H1 (cell line): ENCODE data around the gene FAM171A1. TPM values are rescaled to one million over a fixed set of nuclear protein-coding genes. Genes with fewer than 3 reads are reported as not detected.
"Not testable (repeated sequence)": the region's sequence is repeated elsewhere in the genome, so short reads cannot be mapped to it uniquely, and the experiment has no call there.

Experiments used
- CTCF ChIA-PET: fragments of 300-600 bp; sonication (Branson Sonifier 250); formaldehyde crosslinking; loops from one replicate; lab custom pipeline; 2021; ENCODE audit not compliant: partially characterized antibody; lab: Charles Lee
- POLR2A ChIA-PET: fragments of 300-600 bp; sonication (Branson Sonifier 250); formaldehyde crosslinking; loops from one replicate; lab custom pipeline; 2021; ENCODE audit warnings: inconsistent platforms; ENCODE audit not compliant: partially characterized antibody; lab: Charles Lee
- DNase-seq, 2 experiments: peaks; one replicate each; pipeline versions ENCODE4 v3.0.0 to v3.0.0-alpha.2; 2010 to 2022; ENCODE audit warnings: low spot score in 2 of 2, low read depth in 1 of 2, mixed read lengths in 1 of 2
- FAIRE-seq: peaks from 2 replicates; lab custom pipeline; 2011; peaks lifted over from hg19 to GRCh38; lab: Jason Lieb, UNC
- H2AFZ ChIP-seq: 2 replicates; pipeline ENCODE4 v1.8.1; 2012; ENCODE audit warnings: low read length, inconsistent platforms
- H2AK5ac ChIP-seq: 2 replicates; pipeline ENCODE4 v1.6.1; 2013; ENCODE audit warnings: low read depth, low read length
- H2BK120ac ChIP-seq: replicated peaks from 2 replicates; pipeline ENCODE3; 2013; ENCODE audit warnings: low read depth, low read length, inconsistent platforms
- H2BK12ac ChIP-seq: 2 replicates; pipeline ENCODE4 v1.6.1; 2013; ENCODE audit warnings: low read depth, low read length
- H2BK15ac ChIP-seq: 2 replicates; pipeline ENCODE4 v1.6.1; 2013; ENCODE audit warnings: low read length
- H2BK20ac ChIP-seq: 2 replicates; pipeline ENCODE4 v1.6.1; 2013; ENCODE audit warnings: low read length
- H2BK5ac ChIP-seq: 2 replicates; pipeline ENCODE4 v1.6.1; 2013; ENCODE audit warnings: low read depth, low read length
- H3K14ac ChIP-seq: 2 replicates; pipeline ENCODE4 v1.6.1; 2013; ENCODE audit warnings: inconsistent platforms; ENCODE audit not compliant: insufficient read length
- H3K18ac ChIP-seq: 2 replicates; pipeline ENCODE4 v1.6.1; 2013; ENCODE audit warnings: low read length; ENCODE audit errors: extremely low read depth
- H3K23ac ChIP-seq: 2 replicates; pipeline ENCODE4 v1.6.1; 2013; ENCODE audit warnings: inconsistent platforms; ENCODE audit not compliant: insufficient read length
- H3K23me2 ChIP-seq: 2 replicates; pipeline ENCODE4 v1.6.1; 2013; ENCODE audit warnings: low read depth, low read length
- H3K27ac ChIP-seq: 2 replicates; pipeline ENCODE4 v1.6.1; 2011; ENCODE audit warnings: low read depth, low read length, inconsistent platforms
- H3K27me3 ChIP-seq, 4 experiments: replicated peaks in 1 of 4; 1 replicate in 1 of 4; 2 replicates in 3 of 4; pipeline versions ENCODE4 v1.6.1 to v1.8.1; 2011 to 2013; ENCODE audit warnings: low read length in 3 of 4, mild to moderate bottlenecking in 3 of 4, inconsistent platforms in 2 of 4, mixed read lengths in 2 of 4, moderate library complexity in 1 of 4; ENCODE audit not compliant: control insufficient read depth in 3 of 4, insufficient read depth in 3 of 4; ENCODE audit errors: extremely low read depth in 1 of 4
- H3K36me3 ChIP-seq, 4 experiments: 2 replicates each; pipeline versions ENCODE4 v1.6.1 to v1.8.1; 2011 to 2013; ENCODE audit warnings: mild to moderate bottlenecking in 4 of 4, low read length in 3 of 4, moderate library complexity in 2 of 4, control low read depth in 1 of 4, inconsistent platforms in 1 of 4; ENCODE audit not compliant: insufficient read depth in 4 of 4, control insufficient read depth in 2 of 4
- H3K4ac ChIP-seq: replicated peaks from 2 replicates; pipeline ENCODE3; 2013; ENCODE audit warnings: low read length, low read depth, mixed read lengths, inconsistent platforms; ENCODE audit not compliant: insufficient read length
- H3K4me1 ChIP-seq, 4 experiments: replicated peaks in 1 of 4; 1 replicate in 1 of 4; 2 replicates in 3 of 4; pipeline versions ENCODE4 v1.6.1 to v1.8.1; 2011 to 2013; ENCODE audit warnings: low read length in 3 of 4, inconsistent platforms in 2 of 4, mixed read lengths in 1 of 4; ENCODE audit not compliant: insufficient read depth in 4 of 4, control insufficient read depth in 3 of 4
- H3K4me2 ChIP-seq, 2 experiments: 2 replicates each; pipeline versions ENCODE4 v1.6.1 to v1.8.1; 2011 to 2013; ENCODE audit warnings: low read depth in 2 of 2, low read length in 2 of 2, control low read depth in 1 of 2, inconsistent platforms in 1 of 2, mild to moderate bottlenecking in 1 of 2; ENCODE audit not compliant: insufficient read depth in 1 of 2
- H3K4me3 ChIP-seq, 4 experiments: fragments of 200-600, 300-600 bp in 1 of 4; sonication (generic), shearing (Covaris generic), sonication (Bioruptor Twin) in 1 of 4; 2 replicates each; pipeline versions ENCODE4 v1.5.1 to v1.8.1; 2011 to 2016; ENCODE audit warnings: low read length in 4 of 4, low read depth in 3 of 4, control low read depth in 2 of 4, inconsistent platforms in 2 of 4, mild to moderate bottlenecking in 2 of 4, mixed read lengths in 1 of 4, moderate library complexity in 1 of 4; ENCODE audit not compliant: insufficient read depth in 2 of 4; ENCODE audit errors: extremely low read depth in 1 of 4
- H3K56ac ChIP-seq: replicated peaks from 2 replicates; pipeline ENCODE3; 2013; ENCODE audit warnings: low read depth, mild to moderate bottlenecking, mixed read lengths, low read length, inconsistent platforms; ENCODE audit not compliant: insufficient read length
- H3K79me1 ChIP-seq: 2 replicates; pipeline ENCODE4 v1.6.1; 2013; ENCODE audit warnings: low read depth, low read length, control low read depth
- H3K79me2 ChIP-seq, 2 experiments: 2 replicates each; pipeline versions ENCODE4 v1.6.1 to v1.8.1; 2012 to 2013; ENCODE audit warnings: low read length in 2 of 2, mild to moderate bottlenecking in 2 of 2, inconsistent platforms in 1 of 2; ENCODE audit not compliant: insufficient read depth in 2 of 2, control insufficient read depth in 1 of 2
- H3K9ac ChIP-seq, 4 experiments: replicated peaks in 1 of 4; 1 replicate in 1 of 4; 2 replicates in 3 of 4; pipeline versions ENCODE4 v1.6.1 to v1.8.1; 2011 to 2013; ENCODE audit warnings: low read depth in 3 of 4, low read length in 3 of 4, control low read depth in 2 of 4, mild to moderate bottlenecking in 2 of 4, moderate library complexity in 2 of 4, inconsistent platforms in 1 of 4; ENCODE audit errors: extremely low read depth in 1 of 4
- H3K9me3 ChIP-seq, 2 experiments: 2 replicates each; pipeline versions ENCODE4 v1.6.1 to v1.8.1; 2012 to 2013; ENCODE audit warnings: mild to moderate bottlenecking in 2 of 2, moderate library complexity in 2 of 2, control low read depth in 1 of 2, inconsistent platforms in 1 of 2, low read depth in 1 of 2, low read length in 1 of 2, mixed read lengths in 1 of 2; ENCODE audit not compliant: insufficient read depth in 2 of 2
- H4K20me1 ChIP-seq, 2 experiments: replicated peaks in 1 of 2; 2 replicates each; pipeline versions ENCODE3 to v1.8.1; 2011 to 2013; ENCODE audit warnings: inconsistent platforms in 2 of 2, low read length in 2 of 2, mild to moderate bottlenecking in 1 of 2; ENCODE audit not compliant: insufficient read depth in 2 of 2, control insufficient read depth in 1 of 2
- H4K5ac ChIP-seq: 2 replicates; pipeline ENCODE4 v1.6.1; 2013; ENCODE audit warnings: low read length, low read depth, mixed read lengths, inconsistent platforms; ENCODE audit not compliant: insufficient read length
- H4K8ac ChIP-seq: 2 replicates; pipeline ENCODE4 v1.8.0; 2013; ENCODE audit warnings: mild to moderate bottlenecking, moderate library complexity, low read length, inconsistent platforms; ENCODE audit not compliant: insufficient read depth; ENCODE audit errors: extremely low read depth
- H4K91ac ChIP-seq: replicated peaks from 2 replicates; pipeline ENCODE3; 2013; ENCODE audit warnings: low read length, mixed read lengths, inconsistent platforms; ENCODE audit not compliant: insufficient read length
- ATF2 ChIP-seq: IDR thresholded peaks from 2 replicates; pipeline ENCODE4 v1.6.1; 2012; ENCODE audit warnings: low read length, inconsistent platforms
- BCL11A ChIP-seq, 2 experiments: IDR thresholded peaks; one replicate each; pipeline ENCODE4 v1.6.1; 2011; ENCODE audit warnings: low read depth in 2 of 2, low read length in 2 of 2, mild to moderate bottlenecking in 2 of 2
- JUN ChIP-seq: IDR thresholded peaks from 2 replicates; pipeline ENCODE4 v1.6.1; 2011; ENCODE audit warnings: low read depth, mild to moderate bottlenecking, improper control_type of control experiment, low read length
- KDM5A ChIP-seq: fragments of 200-600 bp; IDR thresholded peaks from 2 replicates; pipeline ENCODE4 v1.7.1; 2012; ENCODE audit warnings: mild to moderate bottlenecking, low read length, inconsistent platforms, mixed read lengths
- RXRA ChIP-seq: IDR thresholded peaks from 2 replicates; pipeline ENCODE4 v1.6.1; 2011; ENCODE audit warnings: low read depth, mild to moderate bottlenecking, low read length, moderate library complexity; ENCODE audit not compliant: insufficient read depth
- SIN3A ChIP-seq, 2 experiments: IDR thresholded peaks in 1 of 2; conservative IDR thresholded peaks in 1 of 2; 2 replicates each; pipeline ENCODE4 v1.6.1; 2011 to 2012; ENCODE audit warnings: low read length in 2 of 2, improper control_type of control experiment in 1 of 2, low read depth in 1 of 2, mild to moderate bottlenecking in 1 of 2
- SP1 ChIP-seq: IDR thresholded peaks from 2 replicates; pipeline ENCODE4 v1.6.1; 2011; ENCODE audit warnings: low read depth, low read length
- SP2 ChIP-seq: IDR thresholded peaks from 2 replicates; pipeline ENCODE4 v1.6.1; 2012; ENCODE audit warnings: mild to moderate bottlenecking, low read length, inconsistent platforms
- SRF ChIP-seq: IDR thresholded peaks from 2 replicates; pipeline ENCODE4 v1.6.1; 2011; ENCODE audit warnings: mild to moderate bottlenecking, low read depth, low read length, moderate library complexity
- TAF7 ChIP-seq: optimal IDR thresholded peaks from 2 replicates; pipeline ENCODE3; 2011; ENCODE audit warnings: low read depth, mild to moderate bottlenecking, inconsistent platforms, low read length, moderate library complexity, borderline replicate concordance
- WGBS, 2 experiments: shearing (Covaris generic) in 1 of 2; methylation state at CpG; one replicate each; pipeline versions ENCODE4 v1.1.6 to v1.1.7; 2013 to 2015; ENCODE audit warnings: low lambda C conversion rate in 2 of 2, mixed read lengths in 2 of 2, inconsistent platforms in 1 of 2, low coverage in 1 of 2, missing lambda C conversion rate in 1 of 2; ENCODE audit not compliant: insufficient replicate concordance in 2 of 2, insufficient coverage in 1 of 2, insufficient read length in 1 of 2; ENCODE audit errors: extremely low coverage in 1 of 2, missing lambda C conversion rate in 1 of 2; 5-methylcytosine and 5-hydroxymethylcytosine counted together
- polyA plus RNA-seq, 7 experiments: library from polyadenylated mRNA; depleted of rRNA in 3 of 7; stranded (reverse) in 5 of 7; unstranded in 2 of 7; fragments of >200 nt in 5 of 7; fragments of 200-250 nt in 2 of 7; gene quantifications; 1 replicate in 5 of 7; 2 replicates in 1 of 7; 4 replicates in 1 of 7; pipeline versions ENCODE4 v1.2.1 to v1.2.3, GENCODE V29; 2011 to 2013; ENCODE audit warnings: missing spikeins in 2 of 7, mixed read lengths in 2 of 7
- total RNA-seq: library from RNA; stranded (reverse); fragmentation: NEBNext Ultra II Directional; extraction: Animal tissue kit (Norgen Biotek cat#: 25700); gene quantifications from 2 replicates; pipeline ENCODE4 v1.2.1, GENCODE V29; 2021

The FAM171A1 gene
- total and polyA plus RNA-seq, 2 of the 8 experiments (the other 6 are each of a cell fraction or from before 2014, with no cell fraction given) = 26.6 to 42.1 TPM

DNA sequence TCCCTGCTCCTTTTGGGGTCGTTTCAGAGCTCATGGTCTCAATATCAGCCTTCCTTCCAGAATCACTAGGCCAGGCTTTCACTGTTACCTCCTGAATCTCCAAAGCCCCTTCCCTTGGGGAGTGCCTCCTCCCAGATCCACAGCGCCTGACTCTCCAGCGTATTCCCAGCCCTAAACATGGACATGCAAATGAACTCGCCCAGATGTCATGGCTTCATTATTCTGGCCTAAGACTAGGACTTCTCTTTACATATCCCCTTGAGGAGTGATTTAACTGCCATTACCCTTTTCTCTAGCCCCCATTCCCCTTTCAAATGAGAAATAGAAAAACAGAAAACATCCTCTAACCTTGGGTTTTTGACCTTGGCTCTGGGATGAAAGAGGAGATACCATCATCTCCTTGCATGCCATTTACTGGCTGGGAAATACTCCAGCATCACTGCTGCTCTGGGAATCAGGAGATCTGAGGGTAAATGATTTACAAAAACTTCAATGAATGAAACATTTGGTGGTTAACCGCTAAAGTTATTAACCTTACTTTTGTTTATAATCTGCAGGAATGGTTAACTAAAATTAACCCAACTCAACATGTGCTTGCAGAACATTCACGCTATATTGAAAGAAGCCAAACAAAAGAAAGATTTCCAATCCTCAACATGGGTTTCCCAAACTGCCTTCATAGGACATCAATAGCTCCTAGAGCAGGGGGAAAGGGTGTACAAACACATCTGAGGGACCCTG is 37.0 kb downstream of the FAM171A1 start (continued):
- TF ChIP-seq SIN3A (conservative IDR thresholded peaks at IDR 0.05 in 1 of 2, IDR thresholded peaks at IDR 0.05 in 1 of 2; ENCODE audit: low read depth in 1 of 2, low read length in 2 of 2) (no peak), SP1 (no peak), TAF7 (no peak), KDM5A (no peak), RXRA (no peak), SRF (no peak), BCL11A (IDR thresholded peaks at IDR 0.05; ENCODE audit: low read depth in 2 of 2, low read length in 2 of 2) (no peak), SP2 (no peak), JUN (no peak), ATF2 (no peak)

- H3K23ac ChIP-seq, H3K79me1 ChIP-seq, H3K4ac ChIP-seq, H3K18ac ChIP-seq, H3K27me3 ChIP-seq, H3K9ac ChIP-seq, H3K9me3 ChIP-seq, H2AK5ac ChIP-seq, POLR2A ChIA-PET, H3K79me2 ChIP-seq, H2BK15ac ChIP-seq, H2AFZ ChIP-seq, H3K23me2 ChIP-seq, H2BK5ac ChIP-seq, H2BK12ac ChIP-seq, H4K20me1 ChIP-seq, H4K91ac ChIP-seq, H3K4me3 ChIP-seq, H3K14ac ChIP-seq, H3K56ac ChIP-seq, H3K4me1 ChIP-seq, CTCF ChIA-PET, H4K5ac ChIP-seq, FAIRE-seq, DNase-seq, H4K8ac ChIP-seq, H3K4me2 ChIP-seq, H2BK20ac ChIP-seq, H2BK120ac ChIP-seq, H3K27ac ChIP-seq, H3K36me3 ChIP-seq: not testable (repeated sequence)
- 84% methylated on average over 8 of the region's 8 CpGs; no CpG with 5 or more reads in 1 of the 2 experiments for WGBS, 2 experiments
These were observed 37.9 kb downstream of the FAM171A1 start for GRCh38 chr10:15333181-15333580.
